GM18526 (cell line): ENCODE results near the gene ASB1.

ENCODE experiments used
- POLR2A ChIP-seq: IDR thresholded peaks from 3 replicates; pipeline ENCODE4 v1.6.1; 2011; ENCODE audit not compliant: insufficient read length; ENCODE audit errors: extremely low read depth

The ASB1 gene

DNA sequence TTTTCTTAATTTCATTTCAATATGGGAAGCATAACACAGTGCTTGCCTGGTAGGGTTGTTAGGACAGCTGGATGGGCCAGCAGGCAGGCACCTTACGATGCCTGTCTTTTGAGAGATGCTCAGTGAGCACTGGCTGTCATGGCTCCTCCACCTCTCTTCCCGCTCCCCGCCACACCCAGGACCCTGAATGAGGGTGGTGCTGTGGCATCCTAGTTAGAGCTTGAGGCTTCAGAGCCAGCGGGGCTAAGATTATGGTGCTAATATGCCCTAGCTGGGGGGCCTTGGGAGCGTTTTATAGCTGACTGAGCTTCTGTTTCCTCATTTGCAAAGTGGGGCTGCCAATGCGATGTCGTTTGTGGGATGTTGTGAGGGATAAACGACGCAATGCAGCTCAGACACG is 37.7 kb downstream of the ASB1 start:
- TF ChIP-seq POLR2A: no peak

- TF ChIP-seq POLR2A: no peak
Observed at GRCh38 chr2:238465487-238466242, 38.9 kb downstream of the ASB1 start.

- no peak for TF ChIP-seq POLR2A
Observed at GRCh38 chr2:238466243-238466756, 39.6 kb downstream of the ASB1 start.

GRCh38 chr2:238467062-238467461 is 40.3 kb downstream of the ASB1 start:
- TF ChIP-seq POLR2A: no peak

- TF ChIP-seq POLR2A: no peak
Observed at GRCh38 chr2:238467792-238468191, 41.1 kb downstream of the ASB1 start.

- TF ChIP-seq POLR2A: no peak
Observed at GRCh38 chr2:238469155-238469554, 42.4 kb downstream of the ASB1 start.

DNA sequence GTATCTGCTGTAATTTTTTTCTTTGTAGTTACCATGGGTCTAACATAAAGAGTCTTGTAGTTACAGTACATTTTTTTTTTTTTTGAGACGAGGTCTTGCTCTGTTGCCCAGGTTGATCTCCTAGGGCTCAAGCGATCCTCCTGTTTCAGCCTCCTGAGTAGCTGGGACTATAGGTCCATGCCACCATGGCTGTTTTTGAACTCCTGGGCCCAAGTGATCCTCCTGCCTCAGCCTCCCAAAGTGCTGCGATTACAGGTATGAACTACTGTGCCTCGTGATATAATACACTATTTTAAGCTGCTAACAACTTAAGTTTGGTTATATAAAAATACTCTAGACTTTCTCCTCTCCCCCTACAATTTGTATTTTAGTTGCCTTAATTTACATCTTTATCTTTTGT is 46.3 kb downstream of the ASB1 start:
- TF ChIP-seq POLR2A: no peak

DNA sequence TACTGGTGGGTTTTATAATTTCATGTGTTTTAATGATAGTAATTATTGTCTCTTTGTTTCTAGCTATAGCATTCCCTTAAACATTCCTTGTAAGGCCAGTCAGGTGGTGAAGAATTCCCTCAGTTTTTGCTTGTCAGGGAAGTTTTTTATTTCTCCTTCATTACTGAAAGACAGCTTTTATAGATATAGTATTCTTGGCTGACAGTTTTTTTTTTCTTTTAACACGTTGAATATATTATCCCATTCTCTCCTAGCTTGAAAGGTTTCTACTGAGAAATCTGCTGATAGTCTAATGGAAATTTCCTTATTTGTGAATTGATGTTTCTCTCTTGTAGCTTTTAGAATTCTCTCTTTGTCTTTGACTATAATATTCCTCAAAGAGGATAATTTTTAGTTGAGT is 46.8 kb downstream of the ASB1 start:
- no peak for TF ChIP-seq POLR2A

DNA sequence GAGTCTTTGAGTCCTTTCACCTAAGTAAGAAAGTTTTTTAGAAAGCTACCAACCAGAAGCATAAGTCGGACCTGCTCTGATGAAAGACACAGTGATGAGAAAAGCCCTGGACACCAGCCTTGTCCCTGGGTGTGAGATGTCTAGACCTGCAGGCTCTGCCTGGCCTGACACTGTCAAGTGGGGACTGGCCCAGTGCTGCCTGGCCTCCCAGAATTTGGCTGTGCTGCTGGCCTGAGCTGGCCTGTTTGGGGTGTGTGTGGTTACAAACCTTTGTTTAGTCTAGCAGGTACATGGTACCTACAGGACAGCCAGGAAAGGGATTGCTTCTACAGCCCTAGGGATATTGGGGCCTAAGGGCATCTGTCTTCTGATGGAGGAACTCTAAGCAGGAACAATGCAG is 48.3 kb downstream of the ASB1 start:
- no peak for TF ChIP-seq POLR2A

GRCh38 chr2:238475566-238475965 is 48.8 kb downstream of the ASB1 start:
- TF ChIP-seq POLR2A: no peak

DNA sequence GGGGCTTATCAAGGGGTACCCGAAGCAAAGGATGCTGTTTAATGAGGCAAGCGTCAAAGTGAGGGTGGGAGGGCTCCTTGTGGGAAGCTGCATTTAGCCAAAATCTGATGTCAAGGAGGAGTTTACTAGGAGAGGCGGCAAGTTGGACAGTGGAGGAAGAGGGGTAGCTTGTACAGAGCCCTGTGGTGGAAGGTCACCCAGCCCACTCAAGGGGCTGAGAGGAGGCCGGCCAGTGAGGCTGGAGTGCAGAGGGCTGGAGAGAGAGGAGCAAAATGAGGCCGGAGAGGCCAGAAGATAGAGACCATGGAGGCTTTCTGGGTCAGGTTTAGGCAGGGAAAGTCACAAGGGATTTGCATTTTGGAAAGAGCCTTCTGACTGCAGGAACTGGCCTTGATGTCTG is 49.5 kb downstream of the ASB1 start:
- TF ChIP-seq POLR2A: no peak

DNA sequence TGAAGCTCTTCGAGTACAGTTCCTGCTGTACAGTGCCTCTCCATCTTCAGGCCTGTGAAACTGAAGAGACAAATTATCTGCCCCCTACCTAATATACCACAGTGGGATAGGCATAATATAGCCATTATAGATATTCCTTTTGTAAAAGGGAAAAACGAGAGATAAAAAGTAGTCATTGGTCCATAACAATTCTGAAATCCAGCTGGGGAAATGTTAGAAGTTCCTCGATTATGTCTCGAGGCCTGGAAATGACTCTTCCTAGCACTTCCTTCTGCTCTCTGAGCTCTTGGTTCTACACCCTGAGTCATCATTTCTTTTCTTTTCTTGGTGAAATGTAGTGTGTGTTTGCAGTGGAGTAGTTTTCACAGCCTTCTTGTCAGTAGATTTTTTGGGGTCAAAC is 51.5 kb downstream of the ASB1 start:
- TF ChIP-seq POLR2A: no peak

DNA sequence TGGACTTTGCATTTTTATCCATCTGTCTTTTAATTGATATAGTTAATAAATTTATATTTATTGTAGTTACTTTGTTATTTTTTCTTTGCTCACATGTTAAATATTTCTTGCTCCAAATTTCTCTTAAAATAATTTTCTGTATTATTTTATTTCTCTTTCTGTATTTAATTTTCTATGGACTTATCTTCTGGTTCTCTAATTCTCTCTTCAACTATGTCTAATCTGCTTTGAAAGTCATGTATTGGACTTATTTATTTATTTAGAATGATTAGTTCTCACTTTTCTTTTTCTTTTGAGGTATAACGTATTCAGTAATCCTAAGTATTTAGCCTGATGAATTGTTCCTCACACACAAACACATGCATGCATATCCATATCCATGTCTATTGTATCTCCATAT is 53.1 kb downstream of the ASB1 start:
- no peak for TF ChIP-seq POLR2A

GRCh38 chr2:238483021-238483420 is 56.3 kb downstream of the ASB1 start:
- TF ChIP-seq POLR2A: no peak

DNA sequence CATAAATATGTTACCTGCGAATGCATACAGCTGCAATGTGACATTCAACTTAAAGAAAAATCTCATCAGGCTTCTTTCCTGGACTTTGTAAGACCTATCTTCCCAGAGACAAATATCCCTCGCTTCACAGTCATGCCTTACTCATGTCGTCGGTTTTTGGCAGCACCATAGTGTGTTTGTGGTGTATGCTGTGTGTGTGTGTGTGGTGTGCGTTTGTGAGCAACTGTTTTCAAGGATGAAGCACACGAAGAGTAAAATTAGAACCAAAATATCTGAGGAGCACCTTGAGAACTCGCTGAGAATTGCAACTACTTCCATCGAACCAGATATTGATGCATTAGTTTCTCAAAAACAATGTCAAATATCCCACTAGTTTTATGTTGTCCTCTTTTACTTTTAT is 56.9 kb downstream of the ASB1 start:
- TF ChIP-seq POLR2A: no peak

- TF ChIP-seq POLR2A: no peak
Observed at GRCh38 chr2:238484522-238485452, 58.1 kb downstream of the ASB1 start.

DNA sequence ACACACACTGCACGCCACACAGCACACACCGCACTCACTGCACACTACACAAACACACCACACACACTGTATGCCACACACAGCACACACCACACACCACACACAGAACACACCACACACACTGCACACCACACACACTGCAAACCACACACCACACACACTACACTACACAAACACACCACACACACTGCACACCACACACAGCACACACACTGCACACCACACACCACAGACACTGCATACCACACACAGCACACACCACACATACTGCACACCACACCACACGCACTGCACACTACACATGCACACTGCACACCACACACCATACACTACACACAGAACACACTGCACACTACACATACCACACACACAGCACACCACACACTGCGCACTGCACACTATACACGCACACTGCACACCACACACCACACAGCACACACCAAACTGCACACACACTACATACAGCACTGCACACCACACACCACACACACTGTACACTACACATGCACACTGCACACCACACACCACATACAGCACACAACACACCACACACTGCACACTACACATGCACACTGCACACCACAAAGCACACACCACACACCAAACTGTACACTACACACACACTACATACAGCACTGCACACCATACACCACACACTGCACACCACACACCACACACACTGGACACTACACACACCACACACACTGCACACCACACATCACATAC is 59.6 kb downstream of the ASB1 start:
- TF ChIP-seq POLR2A: no peak
